ENCODE data around the gene NTF3.

DNA sequence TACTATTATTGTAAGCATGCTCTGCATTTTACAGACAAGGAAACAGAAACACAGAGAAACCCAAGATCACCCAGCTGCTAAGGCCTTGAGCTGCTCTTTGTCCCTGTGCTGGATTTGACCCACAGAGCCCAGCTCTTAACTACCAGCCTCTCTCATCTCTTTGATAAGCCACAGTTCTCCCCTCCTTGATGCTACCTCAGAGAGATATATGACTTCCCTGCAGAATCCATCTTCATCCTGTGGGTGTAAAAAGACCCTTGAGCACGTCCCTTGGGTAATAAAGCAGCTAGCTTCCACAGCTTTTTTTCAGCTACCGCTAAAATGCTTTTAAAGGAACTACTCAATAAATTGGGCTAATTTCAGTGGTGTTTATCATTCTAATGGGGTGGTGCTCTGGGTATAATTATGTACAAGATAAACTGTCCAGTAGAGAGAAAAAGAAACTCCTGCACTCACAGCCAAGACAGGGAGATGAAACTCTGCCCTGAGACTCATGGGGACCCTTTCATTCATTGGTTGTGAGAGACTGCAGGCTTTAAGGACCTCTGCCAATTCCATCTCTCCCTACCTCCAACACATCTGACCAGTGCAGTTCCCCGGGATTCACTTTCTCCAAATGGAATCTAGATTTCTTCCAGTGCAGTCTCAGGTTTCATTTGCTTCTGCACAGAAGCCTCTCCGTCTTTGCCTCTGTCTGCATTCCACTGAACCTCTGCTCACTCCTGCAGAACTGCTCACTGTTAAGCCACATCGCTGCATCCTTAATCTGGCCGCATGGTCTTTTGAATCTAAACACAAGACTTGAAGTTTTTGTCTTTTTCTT, 24.7 kb upstream of the NTF3 start:
- TF ChIP-seq ASH1L (IDR thresholded peaks at IDR 0.05; ENCODE audit: borderline replicate concordance, low read depth, partially characterized antibody) (no peak), PURB (CRISPR knock-in tag; IDR thresholded peaks at IDR 0.05; ENCODE audit: low read depth) (no peak), ELF1 (tag; IDR thresholded peaks at IDR 0.05) (no peak), POU5F1 (IDR thresholded peaks at IDR 0.05; ENCODE audit: borderline replicate concordance, low read depth, low read length, partially characterized antibody) (no peak), CTCF (IDR thresholded peaks at IDR 0.05 in 2 of 3, conservative IDR thresholded peaks at IDR 0.05 in 1 of 3; ENCODE audit: insufficient read depth in 2 of 3, low read depth in 1 of 3, low read length in 3 of 3) (no peak)

Measured in K562 (cell line).